ENCODE results near the gene GSTA4. TPM values are rescaled to one million over a fixed set of nuclear protein-coding genes. Genes with fewer than 3 reads are reported as not detected.
A peak's percentile ranks its signal among the peaks of the same experiment; 100 is the strongest.

Gene GSTA4
- 10 to 100 TPM; 18.1 to 45.1 (median 19.5) TPM for polyA plus RNA-seq

GRCh38 chr6:52995089-52995912 is at the start of gene GSTA4:
TSS of gene GSTA4 (minus strand) at chr6:52995284. CDS start at chr6:52994243, 1,041 bp downstream.
- H3K27ac ChIP-seq (ENCODE audit: low read depth, low read length) = peak within 1 kb of the TSS; percentile 52
- WGBS, 3 donors = 0 to 2% (median 0%) methylated on average over 29 to 31 of the region's 41 CpGs

- WGBS, 3 donors = 63 to 70% (median 66%) methylated on average over 4 of the region's 4 CpGs
- H3K27ac ChIP-seq (ENCODE audit: low read depth, low read length) = no peak overlapping the region
Observed at GRCh38 chr6:53044572-53044971, 49.5 kb upstream of the GSTA4 start.

- 56 to 79% (median 70%) methylated on average over 4 of the region's 4 CpGs for WGBS, 3 donors
- H3K27ac ChIP-seq (ENCODE audit: low read depth, low read length) = no peak overlapping the region
Observed at GRCh38 chr6:53044071-53044470, 49.0 kb upstream of the GSTA4 start.

- no peak overlapping the region for H3K27ac ChIP-seq (ENCODE audit: low read depth, low read length)
Observed at GRCh38 chr6:53043581-53043980, 48.5 kb upstream of the GSTA4 start.

- WGBS, 3 donors = 38 to 66% (median 59%) methylated on average over 4 of the region's 4 CpGs
- H3K27ac ChIP-seq (ENCODE audit: low read depth, low read length) = no peak overlapping the region
Observed at GRCh38 chr6:53042112-53042511, 47.0 kb upstream of the GSTA4 start.

- 87 to 97% (median 94%) methylated on average over 4 of the region's 4 CpGs for WGBS, 3 donors
- no peak overlapping the region for H3K27ac ChIP-seq (ENCODE audit: low read depth, low read length)
Observed at GRCh38 chr6:53041356-53041755, 46.3 kb upstream of the GSTA4 start.

- no peak overlapping the region for H3K27ac ChIP-seq (ENCODE audit: low read depth, low read length)
Observed at GRCh38 chr6:53038596-53038995, 43.5 kb upstream of the GSTA4 start.

GRCh38 chr6:53038141-53038540 is 43.1 kb upstream of the GSTA4 start:
- 39 to 98% (median 56%) methylated on average over 1 of the region's 1 CpG for WGBS, 3 donors
- no peak overlapping the region for H3K27ac ChIP-seq (ENCODE audit: low read depth, low read length)

GRCh38 chr6:53035549-53036213 is 40.6 kb upstream of the GSTA4 start:
- no peak overlapping the region for H3K27ac ChIP-seq (ENCODE audit: low read depth, low read length)
- 72 to 81% (median 80%) methylated on average over 8 of the region's 8 CpGs for WGBS, 3 donors

- no peak overlapping the region for H3K27ac ChIP-seq (ENCODE audit: low read depth, low read length)
Observed at GRCh38 chr6:53033764-53034163, 38.7 kb upstream of the GSTA4 start.

GRCh38 chr6:53032849-53033248 is 37.8 kb upstream of the GSTA4 start:
- 68 to 71% (median 69%) methylated on average over 4 of the region's 4 CpGs for WGBS, 3 donors
- peak overlapping the region; percentile 31 for H3K27ac ChIP-seq (ENCODE audit: low read depth, low read length)

More at GRCh38 chr6:53033764-53034163, 38.7 kb upstream of the GSTA4 start:
- 33 to 76% (median 47%) methylated on average over 4 of the region's 4 CpGs for WGBS, 3 donors

GRCh38 chr6:53031281-53031680 is 36.2 kb upstream of the GSTA4 start:
- WGBS, 3 donors = 90 to 98% (median 94%) methylated on average over 4 of the region's 4 CpGs
- no peak overlapping the region for H3K27ac ChIP-seq (ENCODE audit: low read depth, low read length)

- H3K27ac ChIP-seq (ENCODE audit: low read depth, low read length) = no peak overlapping the region
- WGBS, 3 donors = 54 to 91% (median 87%) methylated on average over 3 of the region's 3 CpGs
Observed at GRCh38 chr6:53029761-53030160, 34.7 kb upstream of the GSTA4 start.

- H3K27ac ChIP-seq (ENCODE audit: low read depth, low read length) = no peak overlapping the region
Observed at GRCh38 chr6:53029257-53029656, 34.2 kb upstream of the GSTA4 start.

GRCh38 chr6:53028467-53028866 is 33.4 kb upstream of the GSTA4 start:
- H3K27ac ChIP-seq (ENCODE audit: low read depth, low read length) = no peak overlapping the region
- WGBS, 3 donors = 46 to 86% (median 86%) methylated on average over 1 of the region's 1 CpG

- no peak overlapping the region for H3K27ac ChIP-seq (ENCODE audit: low read depth, low read length)
- 80 to 90% (median 81%) methylated on average over 5 of the region's 5 CpGs for WGBS, 3 donors
Observed at GRCh38 chr6:53027131-53027718, 32.1 kb upstream of the GSTA4 start.

GRCh38 chr6:53026526-53026925 is 31.4 kb upstream of the GSTA4 start:
- H3K27ac ChIP-seq (ENCODE audit: low read depth, low read length) = no peak overlapping the region
- 88 to 95% (median 93%) methylated on average over 3 of the region's 3 CpGs for WGBS, 3 donors

GRCh38 chr6:53023323-53023722 is 28.2 kb upstream of the GSTA4 start:
- H3K27ac ChIP-seq (ENCODE audit: low read depth, low read length) = no peak overlapping the region
- WGBS, 3 donors = 92 to 94% (median 93%) methylated on average over 1 of the region's 1 CpG

GRCh38 chr6:53020005-53020744 is 25.1 kb upstream of the GSTA4 start:
- whole genome bisulfite sequencing, 3 donors = 59 to 68% (median 67%) methylated on average over 3 of the region's 3 CpGs
- no peak overlapping the region for H3K27ac ChIP-seq (ENCODE audit: low read depth, low read length)

Measured in adipose tissue (tissue), 3 donors.